GM18526 (cell line): ENCODE data around the gene RPAP3.

ENCODE experiments used
- POLR2A ChIP-seq: IDR thresholded peaks from 3 replicates; pipeline ENCODE4 v1.6.1; 2011; ENCODE audit not compliant: insufficient read length; ENCODE audit errors: extremely low read depth

The RPAP3 gene

GRCh38 chr12:47705566-47706425 is at the start of gene RPAP3:
Gene RPAP3 (minus strand): TSS chr12:47706030. CDS start chr12:47702840, 3,190 bp downstream.
- peak; percentile 94 for TF ChIP-seq POLR2A

GRCh38 chr12:47754881-47755280 is 49.1 kb upstream of the RPAP3 start:
- TF ChIP-seq POLR2A: no peak

- no peak for TF ChIP-seq POLR2A
Observed at GRCh38 chr12:47754126-47754525, 48.3 kb upstream of the RPAP3 start.

- TF ChIP-seq POLR2A: no peak
Observed at GRCh38 chr12:47753021-47754001, 47.5 kb upstream of the RPAP3 start.

- TF ChIP-seq POLR2A: no peak
Observed at GRCh38 chr12:47752552-47752951, 46.7 kb upstream of the RPAP3 start.

GRCh38 chr12:47752121-47752520 is 46.3 kb upstream of the RPAP3 start:
- TF ChIP-seq POLR2A: no peak

- TF ChIP-seq POLR2A: no peak
Observed at GRCh38 chr12:47751561-47751960, 45.7 kb upstream of the RPAP3 start.

- TF ChIP-seq POLR2A: no peak
Observed at GRCh38 chr12:47750916-47751470, 45.2 kb upstream of the RPAP3 start.

- no peak for TF ChIP-seq POLR2A
Observed at GRCh38 chr12:47750229-47750798, 44.5 kb upstream of the RPAP3 start.

- TF ChIP-seq POLR2A: no peak
Observed at GRCh38 chr12:47748899-47749298, 43.1 kb upstream of the RPAP3 start.

GRCh38 chr12:47748507-47748828 is 42.6 kb upstream of the RPAP3 start:
- no peak for TF ChIP-seq POLR2A

GRCh38 chr12:47747596-47748506 is 42.0 kb upstream of the RPAP3 start:
- TF ChIP-seq POLR2A: no peak

GRCh38 chr12:47747126-47747525 is 41.3 kb upstream of the RPAP3 start:
- TF ChIP-seq POLR2A: no peak

GRCh38 chr12:47746523-47746922 is 40.7 kb upstream of the RPAP3 start:
- no peak for TF ChIP-seq POLR2A

GRCh38 chr12:47746073-47746472 is 40.2 kb upstream of the RPAP3 start:
- TF ChIP-seq POLR2A: no peak
